Neural progenitor cell (in vitro differentiated cells): ENCODE data around the gene CHKB. TPM values are rescaled to one million over a fixed set of nuclear protein-coding genes. Genes with fewer than 3 reads are reported as not detected.

Experiments used
- DNase-seq: peaks from one replicate; pipeline ENCODE4 v3.0.0-alpha.2; 2016; ENCODE audit warnings: low spot score
- H2AFZ ChIP-seq: fragments of 200-600 bp; sonication (generic); replicated peaks from 2 replicates; pipeline ENCODE4 v1.6.1; 2016; ENCODE audit warnings: antibody characterized with exemption
- H3F3A ChIP-seq: fragments of 200-600 bp; sonication (generic); 2 replicates; pipeline ENCODE4 v1.6.1; 2016; ENCODE audit warnings: antibody characterized with exemption, low read depth
- H3K27ac ChIP-seq: fragments of 200-600 bp; sonication (generic); 2 replicates; pipeline ENCODE4 v1.5.1; 2016; ENCODE audit warnings: mild to moderate bottlenecking
- H3K27me3 ChIP-seq: fragments of 200-600 bp; sonication (generic); 2 replicates; pipeline ENCODE4 v1.6.1; 2016; ENCODE audit warnings: mild to moderate bottlenecking, moderate library complexity
- H3K36me3 ChIP-seq: fragments of 200-600 bp; sonication (generic); 2 replicates; pipeline ENCODE4 v1.5.1; 2016
- H3K4me1 ChIP-seq: fragments of 200-600 bp; sonication (generic); 2 replicates; pipeline ENCODE4 v1.6.1; 2016; ENCODE audit warnings: mixed run types
- H3K4me2 ChIP-seq: fragments of 200-600 bp; sonication (generic); 2 replicates; pipeline ENCODE4 v1.6.1; 2016
- H3K4me3 ChIP-seq: fragments of 200-600 bp; sonication (generic); 2 replicates; pipeline ENCODE4 v1.5.1; 2016
- H3K79me2 ChIP-seq: fragments of 200-600 bp; sonication (generic); 2 replicates; pipeline ENCODE4 v1.6.1; 2016; ENCODE audit warnings: low read depth
- H3K9ac ChIP-seq: fragments of 200-600 bp; sonication (generic); 2 replicates; pipeline ENCODE4 v1.6.1; 2016
- H3K9me3 ChIP-seq: fragments of 200-600 bp; sonication (generic); 2 replicates; pipeline ENCODE4 v1.5.1; 2016; ENCODE audit warnings: low read depth
- H4K20me1 ChIP-seq: fragments of 200-600 bp; sonication (generic); 2 replicates; pipeline ENCODE4 v1.6.1; 2016; ENCODE audit warnings: low read depth
- H3K27ac Mint-ChIP-seq: 3 replicates; pipeline ENCODE4 v1.8.0; 2021; ENCODE audit warnings: mixed read lengths
- H3K27me3 Mint-ChIP-seq: 2 replicates; pipeline ENCODE4 v1.8.0; 2022; ENCODE audit warnings: low read depth, mild to moderate bottlenecking, inconsistent platforms, moderate library complexity, mixed read lengths; ENCODE audit not compliant: insufficient read depth
- H3K36me3 Mint-ChIP-seq: 3 replicates; pipeline ENCODE4 v1.8.0; 2021; ENCODE audit warnings: mixed read lengths
- H3K4me1 Mint-ChIP-seq: 3 replicates; pipeline ENCODE4 v1.8.0; 2021; ENCODE audit warnings: mixed read lengths
- H3K4me3 Mint-ChIP-seq: 3 replicates; pipeline ENCODE4 v1.8.0; 2021; ENCODE audit warnings: mild to moderate bottlenecking, moderate library complexity, mixed read lengths
- H3K9me3 Mint-ChIP-seq: 3 replicates; pipeline ENCODE4 v1.8.0; 2020; ENCODE audit warnings: mixed read lengths
- CTCF ChIP-seq: fragments of 200-600 bp; sonication (generic); IDR thresholded peaks from 2 replicates; pipeline ENCODE4 v1.5.1; 2017; ENCODE audit warnings: antibody characterized with exemption, mild to moderate bottlenecking
- EZH2 ChIP-seq: fragments of 200-600 bp; sonication (generic); IDR thresholded peaks from 2 replicates; pipeline ENCODE4 v1.6.1; 2017; ENCODE audit warnings: antibody characterized with exemption, mild to moderate bottlenecking, moderate library complexity
- EZH2phosphoT487 ChIP-seq: fragments of 200-600 bp; sonication (generic); IDR thresholded peaks from 2 replicates; pipeline ENCODE4 v1.6.1; 2017; ENCODE audit warnings: antibody characterized with exemption
- total RNA-seq: library from RNA; depleted of rRNA; stranded (reverse); fragments of >200 nt; gene quantifications from 2 replicates; pipeline ENCODE4 v1.2.3, GENCODE V29; 2015; ENCODE audit warnings: low replicate concordance

CHKB gene
- total RNA-seq, 1 donor from 2014 or later = 67.4 TPM

GRCh38 chr22:50579752-50580151 lies 2.9 kb downstream of the CHKB start:
- peak overlapping the region; percentile 51 for H3K27ac Mint-ChIP-seq

GRCh38 chr22:50578776-50579310 lies 3.8 kb downstream of the CHKB start:
- Histone ChIP-seq H2AFZ (no peak overlapping the region), H3K9ac (no peak overlapping the region), H3K9me3 (no peaks in the 10 kb centered on the region), H3K27me3 (no peaks in the 10 kb centered on the region), H3K4me2 (no peak overlapping the region), H3F3A (peaks cover 19% of the 10 kb centered on the region), H3K36me3 (no peaks in the 10 kb centered on the region), H3K4me3 (no peak overlapping the region), H3K79me2 (peaks cover 12% of the 10 kb centered on the region), H3K27ac (no peak overlapping the region), H3K4me1 (peaks cover 3% of the 10 kb centered on the region), H4K20me1 (no peaks in the 10 kb centered on the region)
- H3K27ac Mint-ChIP-seq = no peak overlapping the region
- no peaks in the 10 kb centered on the region for H3K9me3 Mint-ChIP-seq
- H3K27me3 Mint-ChIP-seq = peaks cover 9% of the 10 kb centered on the region
- TF ChIP-seq EZH2phosphoT487 (no peak), EZH2 (no peak), CTCF (no peak)
- H3K4me1 Mint-ChIP-seq = peaks cover 6% of the 10 kb centered on the region
- H3K36me3 Mint-ChIP-seq = peaks cover 5% of the 10 kb centered on the region
- DNase-seq = no peak
- H3K4me3 Mint-ChIP-seq = no peak overlapping the region

More at GRCh38 chr22:50579752-50580151, 2.9 kb downstream of the CHKB start:
- Histone ChIP-seq H3F3A (peaks cover 19% of the 10 kb centered on the region), H3K9ac (no peak overlapping the region), H2AFZ (no peak overlapping the region), H3K4me1 (peaks cover 4% of the 10 kb centered on the region), H3K4me3 (no peak overlapping the region), H3K79me2 (peaks cover 12% of the 10 kb centered on the region), H3K36me3 (no peaks in the 10 kb centered on the region), H4K20me1 (no peaks in the 10 kb centered on the region), H3K9me3 (no peaks in the 10 kb centered on the region), H3K4me2 (no peak overlapping the region), H3K27me3 (no peaks in the 10 kb centered on the region), H3K27ac (no peak overlapping the region)
- no peak for TF ChIP-seq EZH2phosphoT487
- no peak for TF ChIP-seq CTCF
- TF ChIP-seq EZH2 = no peak
- DNase-seq = no peak
- Mint-ChIP-seq H3K9me3 (no peaks in the 10 kb centered on the region), H3K4me3 (no peak overlapping the region), H3K4me1 (peaks cover 6% of the 10 kb centered on the region), H3K27me3 (peaks cover 9% of the 10 kb centered on the region), H3K36me3 (peaks cover 5% of the 10 kb centered on the region)

- Histone ChIP-seq H3K4me2 (no peak within 1 kb of the TSS), H3F3A (peaks cover 13% of the 10 kb centered on the region), H3K9ac (no peak within 1 kb of the TSS), H3K36me3 (no peaks in the 10 kb centered on the region), H3K4me1 (no peaks in the 10 kb centered on the region), H2AFZ (no peak within 1 kb of the TSS), H3K4me3 (no peak within 1 kb of the TSS), H3K27me3 (no peaks in the 10 kb centered on the region), H4K20me1 (no peaks in the 10 kb centered on the region), H3K27ac (no peak within 1 kb of the TSS), H3K79me2 (peaks cover 12% of the 10 kb centered on the region), H3K9me3 (no peaks in the 10 kb centered on the region)
- H3K4me1 Mint-ChIP-seq = no peaks in the 10 kb centered on the region
- TF ChIP-seq CTCF (no peak), EZH2 (no peak)
- DNase-seq = no peak
- H3K27ac Mint-ChIP-seq = no peak within 1 kb of the TSS
- H3K36me3 Mint-ChIP-seq = peaks cover 5% of the 10 kb centered on the region
- no peaks in the 10 kb centered on the region for H3K9me3 Mint-ChIP-seq
- no peak within 1 kb of the TSS for H3K4me3 Mint-ChIP-seq
- peaks cover 9% of the 10 kb centered on the region for H3K27me3 Mint-ChIP-seq
Observed at GRCh38 chr22:50577987-50578775, 4.5 kb downstream of the CHKB start, which contains the start of gene CPT1B. TSS of gene CPT1B (minus strand) at chr22:50578427. CDS start at chr22:50577915, 512 bp downstream.
